Raji (cell line): Measurements from ENCODE around the gene ZNF398.

Experiments used
- POLR2A ChIP-seq: IDR thresholded peaks from 2 replicates; pipeline ENCODE4 v1.6.1; 2011; ENCODE audit warnings: low read depth, low read length, control low read depth; ENCODE audit not compliant: insufficient read depth

ZNF398 gene

DNA sequence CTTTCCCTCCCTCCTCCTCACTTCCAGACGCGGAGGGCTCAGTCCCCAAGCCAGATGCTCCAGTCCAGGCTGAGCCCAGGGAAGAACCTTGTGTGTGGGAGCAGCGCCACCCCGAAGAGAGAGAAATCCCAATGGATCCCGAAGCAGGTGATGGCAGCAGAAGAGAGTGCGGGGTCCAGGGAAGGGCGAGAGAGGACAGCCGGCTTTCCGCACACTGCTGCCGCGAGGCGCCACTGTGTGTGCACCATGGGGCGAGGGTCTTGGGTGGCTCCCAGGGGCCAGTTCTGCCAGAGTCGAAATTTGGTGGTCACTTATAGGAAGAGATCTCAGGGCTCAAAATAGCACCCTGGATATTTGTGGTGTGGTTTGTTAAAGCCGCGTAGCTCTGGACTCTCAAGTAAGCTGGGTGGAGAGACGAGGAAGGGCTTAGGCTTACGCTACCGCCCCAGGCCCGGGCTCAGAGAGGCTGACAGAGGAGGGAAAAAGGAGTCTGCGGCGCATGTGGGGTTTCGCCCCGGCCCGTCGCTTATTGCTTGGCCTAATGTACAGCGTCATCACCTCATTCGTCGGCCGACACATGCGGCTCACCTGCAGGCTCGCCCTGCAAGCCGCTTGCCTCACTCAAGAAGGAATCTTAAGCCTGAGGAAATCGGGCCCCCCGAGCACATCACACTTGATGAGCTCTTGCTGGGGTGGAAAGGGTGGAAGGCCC is 60.2 kb downstream of the ZNF398 start:
- TF ChIP-seq POLR2A, result no peak

DNA sequence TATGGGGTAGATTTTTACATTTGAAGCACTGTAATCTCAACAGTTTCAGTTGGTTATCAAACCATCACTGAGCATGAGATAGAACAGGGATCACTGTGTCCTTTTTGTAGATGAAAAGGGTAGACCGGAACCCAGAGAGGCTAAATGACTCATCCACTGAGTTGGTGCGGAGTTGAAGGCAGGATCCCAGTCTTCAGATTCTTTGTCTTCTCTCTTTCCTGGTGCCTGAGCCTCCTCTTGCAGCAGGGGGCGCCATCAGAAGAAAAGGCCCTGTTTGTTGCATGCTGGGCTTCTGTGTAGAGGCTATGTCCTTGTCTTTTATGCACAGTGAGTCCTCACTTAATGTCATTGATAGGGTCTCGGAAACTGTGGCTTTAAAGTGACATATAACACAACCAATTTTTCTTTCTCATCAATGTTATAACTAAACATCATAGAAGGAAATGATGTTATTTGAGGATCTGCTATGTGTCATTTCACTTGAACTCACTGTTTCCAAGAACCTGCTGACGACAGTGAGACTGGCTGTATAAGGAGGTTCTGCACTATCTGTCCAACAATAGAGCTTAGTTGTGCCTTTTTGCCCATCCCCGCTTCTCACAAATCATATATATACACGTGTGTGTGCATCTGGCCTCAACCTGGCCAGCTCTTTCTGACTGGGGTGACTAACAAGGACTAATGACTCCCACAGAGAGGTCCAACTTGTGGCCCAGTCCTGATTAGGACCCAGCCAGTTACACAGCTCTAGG is 62.4 kb downstream of the ZNF398 start:
- no peak for TF ChIP-seq POLR2A

- no peak for TF ChIP-seq POLR2A
These were observed 63.3 kb downstream of the ZNF398 start for GRCh38 chr7:149210551-149210950.

GRCh38 chr7:149214020-149214720 is 66.9 kb downstream of the ZNF398 start:
- TF ChIP-seq POLR2A, result no peak

DNA sequence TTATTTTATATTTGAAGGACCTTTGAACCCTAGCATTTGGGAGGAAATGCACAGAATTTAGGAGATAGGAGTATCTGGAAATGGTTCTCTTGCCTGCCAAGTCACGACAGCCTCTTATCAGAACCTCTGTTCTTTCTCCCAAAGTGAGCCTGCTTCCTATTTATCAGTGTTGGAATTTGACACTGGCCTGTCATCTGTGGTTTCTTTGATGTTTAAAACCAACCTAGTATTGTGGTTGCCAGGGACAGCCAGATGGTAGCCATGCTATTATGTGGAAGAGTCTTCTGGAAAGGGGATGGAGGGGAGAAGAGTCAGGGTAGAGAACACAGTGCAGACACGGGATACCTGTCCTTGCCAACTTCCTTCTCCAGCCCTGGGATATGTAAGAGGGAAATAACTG is 69.1 kb downstream of the ZNF398 start:
- no peak for TF ChIP-seq POLR2A

DNA sequence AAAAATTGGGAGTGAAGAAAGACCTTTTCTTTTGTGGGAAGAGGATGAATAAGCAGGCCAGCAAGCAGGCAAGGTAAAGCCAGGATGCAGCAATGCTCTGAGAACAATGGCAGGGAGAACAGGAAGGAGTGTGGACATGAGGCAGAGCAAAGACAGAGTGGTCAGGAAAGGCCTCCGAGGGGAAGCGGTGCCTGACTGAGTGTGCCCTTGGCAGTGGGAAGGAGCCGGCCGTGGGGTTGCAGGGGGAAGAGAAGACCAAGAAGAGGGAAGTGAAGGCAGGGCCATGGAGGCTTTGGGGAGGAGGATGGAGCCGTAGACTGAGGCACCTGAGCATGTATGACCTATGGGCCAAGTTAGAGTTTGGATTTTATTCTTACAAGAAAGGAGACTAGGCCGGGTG is 70.3 kb downstream of the ZNF398 start:
- TF ChIP-seq POLR2A, result no peak

DNA sequence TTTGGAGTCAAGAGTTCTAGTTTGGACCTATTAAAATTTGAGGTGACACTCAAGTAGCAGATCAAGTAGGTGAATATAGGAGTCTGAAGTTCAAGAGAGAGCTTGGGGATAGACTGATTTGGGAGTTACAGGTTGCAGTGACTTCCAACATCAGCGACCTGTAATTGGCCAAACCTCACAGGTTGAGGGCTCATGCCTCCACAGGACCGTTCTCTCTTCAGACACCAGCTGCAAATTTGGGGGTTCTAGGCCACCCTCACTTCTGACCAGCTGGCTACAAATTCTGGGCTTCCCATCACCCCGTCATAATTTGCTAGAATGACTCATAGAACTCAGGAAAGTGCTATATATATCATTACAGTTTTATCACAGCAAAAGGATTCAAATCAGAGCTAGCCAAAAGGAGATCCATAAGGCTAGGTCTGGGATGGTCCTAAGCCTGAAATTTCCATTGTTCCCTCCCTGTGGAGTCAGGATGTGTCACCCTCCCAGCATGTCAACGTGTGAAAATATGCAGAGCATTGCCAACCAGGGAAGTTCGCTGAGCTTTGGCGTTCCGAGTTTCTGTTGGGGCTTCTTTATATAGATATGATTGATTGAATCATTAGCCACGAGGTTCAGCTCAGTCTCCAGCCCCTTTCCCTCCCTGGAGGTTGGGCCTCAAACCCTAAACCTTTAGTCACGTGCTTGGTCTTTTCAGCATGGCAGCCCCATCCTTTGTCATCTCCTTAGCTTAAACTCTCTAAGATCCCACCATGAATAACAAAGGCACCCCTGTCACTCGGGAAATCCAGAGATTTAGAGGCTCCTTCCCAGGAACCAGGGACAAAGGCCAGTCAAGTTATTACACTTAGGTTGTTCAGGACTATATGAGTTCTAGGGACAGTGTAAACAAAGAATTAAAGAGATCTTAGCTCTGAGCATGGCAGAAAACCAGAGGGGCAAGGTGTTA is 71.5 kb downstream of the ZNF398 start:
- no peak for TF ChIP-seq POLR2A

GRCh38 chr7:149220534-149220933 is 73.3 kb downstream of the ZNF398 start:
- no peak for TF ChIP-seq POLR2A

DNA sequence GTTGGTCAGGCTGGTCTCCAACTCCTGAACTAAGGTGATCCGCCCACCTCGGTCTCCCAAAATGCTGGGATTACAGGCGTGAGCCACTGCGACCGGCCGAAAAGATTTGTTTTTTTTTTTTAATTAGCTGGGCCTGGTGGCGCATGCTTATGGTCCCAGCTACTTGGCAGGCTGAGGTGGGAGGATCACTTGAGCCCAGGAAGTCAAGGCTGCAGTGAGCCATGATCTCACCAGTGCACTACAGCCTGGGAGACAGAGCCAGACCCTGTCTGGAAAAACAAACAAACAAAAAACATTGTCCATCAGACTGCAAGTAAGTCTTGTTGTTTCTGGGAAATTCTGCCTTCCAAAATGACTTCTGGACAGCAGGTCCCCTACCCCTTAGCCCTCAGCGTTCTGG is 75.9 kb downstream of the ZNF398 start:
- TF ChIP-seq POLR2A, result no peak

- TF ChIP-seq POLR2A, result no peak
These were observed 76.5 kb downstream of the ZNF398 start for GRCh38 chr7:149223761-149224160.

DNA sequence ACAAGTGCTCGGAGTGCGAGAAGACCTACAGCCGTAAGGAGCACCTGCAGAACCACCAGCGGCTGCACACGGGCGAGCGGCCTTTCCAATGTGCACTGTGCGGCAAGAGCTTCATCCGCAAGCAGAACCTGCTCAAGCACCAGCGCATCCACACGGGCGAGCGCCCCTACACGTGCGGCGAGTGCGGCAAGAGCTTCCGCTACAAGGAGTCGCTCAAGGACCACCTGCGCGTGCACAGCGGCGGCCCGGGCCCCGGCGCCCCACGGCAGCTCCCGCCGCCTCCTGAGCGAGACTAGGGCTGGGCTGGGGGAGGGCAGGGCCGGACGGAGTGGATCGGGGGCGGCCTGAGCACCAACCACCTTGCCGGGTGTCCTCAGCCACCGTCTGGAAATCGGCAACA is 77.1 kb downstream of the ZNF398 start:
- TF ChIP-seq POLR2A, result no peak

- TF ChIP-seq POLR2A, result no peak
These were observed 77.9 kb downstream of the ZNF398 start for GRCh38 chr7:149225106-149225505.

DNA sequence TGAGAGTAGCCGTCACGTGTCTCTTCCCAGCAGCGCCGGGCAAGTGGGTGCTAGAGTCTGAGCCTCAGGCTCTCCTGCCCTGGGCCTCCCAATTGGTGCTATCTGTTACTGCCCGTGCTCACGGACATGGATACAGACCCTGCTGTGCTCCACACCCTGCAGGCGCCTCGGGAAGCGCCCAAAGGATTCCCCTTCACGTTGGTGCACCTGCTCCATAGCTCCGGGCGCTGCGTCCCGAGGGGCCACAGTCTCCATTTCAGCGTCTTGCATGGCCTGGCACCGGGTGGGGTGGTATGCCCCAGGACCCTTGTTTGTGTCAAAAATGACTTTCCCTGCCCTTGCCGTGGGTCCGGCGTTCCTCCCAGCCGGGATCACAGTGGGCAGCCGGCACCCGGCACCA is 78.4 kb downstream of the ZNF398 start:
- no peak for TF ChIP-seq POLR2A

- no peak for TF ChIP-seq POLR2A
These were observed 79.7 kb downstream of the ZNF398 start for GRCh38 chr7:149226840-149227494.

- no peak for TF ChIP-seq POLR2A
These were observed 81.7 kb downstream of the ZNF398 start for GRCh38 chr7:149228831-149229471.

DNA sequence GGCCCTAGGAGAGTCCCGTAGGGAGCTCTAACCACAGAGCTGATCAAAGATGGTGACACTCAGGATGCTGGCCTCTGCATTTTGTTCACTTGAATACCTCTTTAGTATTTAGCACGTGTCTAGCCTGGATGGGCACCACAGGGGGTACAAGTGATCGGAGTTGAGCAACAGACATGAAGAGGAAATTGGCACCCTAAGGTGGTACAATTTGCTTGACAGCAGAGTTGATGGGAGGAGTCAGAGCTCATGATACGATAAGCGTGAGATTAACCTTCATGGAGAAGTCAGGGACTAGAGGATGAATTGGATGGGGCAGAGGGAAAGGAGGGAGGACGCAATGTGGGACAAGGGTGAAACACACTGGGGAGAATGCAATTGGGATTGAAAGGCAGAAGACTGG is 82.3 kb downstream of the ZNF398 start:
- TF ChIP-seq POLR2A, result no peak
